Measurements from ENCODE around the gene CTNNA3. TPM values are rescaled to one million over a fixed set of nuclear protein-coding genes. Genes with fewer than 3 reads are reported as not detected.
"Not testable (repeated sequence)": the region's sequence is repeated elsewhere in the genome, so short reads cannot be mapped to it uniquely, and the experiment has no call there.

Gene CTNNA3
- total RNA-seq = not detected in 2 replicates

DNA sequence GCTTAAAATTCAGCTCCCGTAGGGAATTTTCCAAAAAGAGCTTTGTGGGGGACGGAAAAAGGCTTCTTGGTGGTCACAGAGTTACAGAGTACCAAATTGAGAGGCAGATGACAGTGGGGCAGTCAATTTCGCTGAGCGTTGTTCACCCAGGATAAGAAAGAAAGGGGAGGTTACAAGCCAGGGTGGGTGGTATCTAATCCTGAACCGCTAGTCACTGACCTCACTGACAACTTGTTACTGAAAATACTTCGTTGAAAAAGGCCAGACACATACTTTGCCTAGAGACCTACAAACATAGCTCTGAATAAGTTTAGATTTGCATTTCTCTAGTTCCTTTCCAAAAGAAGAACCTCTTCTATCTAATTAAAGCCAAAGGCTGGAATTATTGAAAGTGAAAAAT is at the start of gene CTNNA3:
Gene CTNNA3, minus strand, starts transcription at position 167 of the 400 bp plus-strand sequence.
- H3K27ac Mint-ChIP-seq = no peak within 1 kb of the TSS
- DNase-seq (ENCODE audit: low spot score) = no peak
- intact Hi-C loops (cut with micrococcal nuclease) = no loop called here
- H3K4me3 Mint-ChIP-seq (ENCODE audit: low read depth) = no peak within 1 kb of the TSS
- H3K27me3 Mint-ChIP-seq (ENCODE audit: low read depth) = peaks cover 33% of the 10 kb centered on the region
- no peaks in the 10 kb centered on the region for H3K9me3 Mint-ChIP-seq
- peaks cover 8% of the 10 kb centered on the region for H3K4me1 Mint-ChIP-seq (ENCODE audit: low read depth)
- no peaks in the 10 kb centered on the region for H3K36me3 Mint-ChIP-seq (ENCODE audit: low read depth)

DNA sequence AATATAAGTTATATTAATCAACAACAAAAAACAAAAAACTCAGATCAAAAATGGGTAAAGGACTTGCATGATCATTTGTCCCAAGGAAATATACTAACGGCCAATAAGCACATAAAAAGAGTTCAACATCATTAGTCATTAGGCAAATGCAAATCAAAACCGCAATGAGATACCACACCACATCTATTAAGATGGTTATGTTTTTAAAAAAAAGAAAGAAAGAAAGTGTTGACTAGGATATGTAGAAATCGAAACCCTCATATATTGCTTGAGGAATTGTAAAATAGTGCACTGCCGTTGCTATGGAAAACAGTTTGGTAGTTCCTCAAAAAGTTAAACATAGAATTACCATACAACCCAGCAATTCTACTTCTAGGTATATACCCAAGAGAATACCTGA is 39.4 kb upstream of the CTNNA3 start:
- DNase-seq (ENCODE audit: low spot score) = no peak
- Mint-ChIP-seq H3K4me3 (ENCODE audit: low read depth) (no peak overlapping the region), H3K27me3 (ENCODE audit: low read depth) (peaks cover 5% of the 10 kb centered on the region), H3K4me1 (ENCODE audit: low read depth) (no peaks in the 10 kb centered on the region), H3K27ac (no peak overlapping the region), H3K36me3 (ENCODE audit: low read depth) (no peaks in the 10 kb centered on the region), H3K9me3 (peaks cover 7% of the 10 kb centered on the region)
- intact Hi-C loops (cut with micrococcal nuclease) = no loop called here

DNA sequence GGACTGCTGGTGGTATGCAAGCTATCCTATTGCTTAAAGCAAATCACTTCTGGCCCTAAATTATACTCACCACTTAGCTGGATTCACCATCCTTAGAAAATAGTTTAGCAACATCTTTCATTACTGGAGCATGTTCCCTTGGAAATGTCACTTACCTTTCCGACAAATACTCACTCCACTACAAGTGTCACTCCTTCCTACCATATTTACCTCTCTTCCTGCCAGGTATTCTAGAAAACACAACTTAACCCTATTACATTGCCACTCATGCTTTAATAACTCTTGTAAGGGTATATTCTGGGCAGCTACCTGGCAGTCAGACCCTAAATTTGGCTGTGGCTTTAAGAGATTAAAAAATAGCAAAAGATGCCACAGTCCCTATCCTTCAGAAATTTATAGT is 37.5 kb upstream of the CTNNA3 start:
- H3K36me3 Mint-ChIP-seq (ENCODE audit: low read depth) = no peaks in the 10 kb centered on the region
- no peaks in the 10 kb centered on the region for H3K4me1 Mint-ChIP-seq (ENCODE audit: low read depth)
- peaks cover under 1% of the 10 kb centered on the region for H3K9me3 Mint-ChIP-seq
- H3K27me3 Mint-ChIP-seq (ENCODE audit: low read depth) = peaks cover 11% of the 10 kb centered on the region
- no peak for DNase-seq (ENCODE audit: low spot score)
- intact Hi-C loops (cut with micrococcal nuclease) = no loop called here
- H3K4me3 Mint-ChIP-seq (ENCODE audit: low read depth) = no peak overlapping the region
- H3K27ac Mint-ChIP-seq = no peak overlapping the region

DNA sequence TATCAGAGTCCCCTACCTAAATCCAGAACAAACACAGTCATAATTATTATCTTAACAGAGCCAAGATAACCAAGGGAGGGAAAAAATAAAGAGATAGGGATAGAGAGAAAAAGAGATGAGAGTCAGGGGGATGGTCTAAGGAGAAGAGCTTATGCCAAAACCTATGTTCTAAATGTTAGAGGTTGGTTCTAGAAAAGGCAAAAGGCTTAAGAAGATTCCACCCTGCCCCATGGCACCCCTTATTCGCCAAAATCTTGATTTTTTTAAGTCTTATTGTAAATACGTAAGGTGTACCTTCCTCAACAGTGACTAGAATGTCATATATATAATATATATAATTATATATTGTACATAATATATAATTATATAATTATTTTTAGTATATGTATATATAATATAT is 29.6 kb upstream of the CTNNA3 start:
- intact Hi-C loops (cut with micrococcal nuclease) = no loop called here

DNA sequence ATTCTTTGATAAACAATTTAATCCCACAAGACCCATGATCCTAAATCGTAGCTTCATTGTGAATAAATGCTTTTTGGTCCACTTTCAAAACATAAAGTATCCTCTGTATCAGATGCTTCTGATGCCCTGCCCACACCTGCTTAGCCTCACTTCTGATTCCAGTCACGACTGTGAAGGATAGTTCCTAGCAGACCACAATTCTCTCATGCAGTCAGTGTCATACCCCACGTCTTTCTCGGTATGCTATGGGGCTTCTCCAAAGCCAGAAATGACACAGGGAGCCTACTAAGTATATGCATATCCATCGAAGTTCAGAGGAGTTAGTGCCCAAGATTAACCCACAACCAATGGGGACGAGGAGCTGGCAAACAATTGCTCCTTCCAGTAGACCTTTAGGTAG is 27.6 kb upstream of the CTNNA3 start:
- no peaks in the 10 kb centered on the region for H3K36me3 Mint-ChIP-seq (ENCODE audit: low read depth)
- intact Hi-C loops (cut with micrococcal nuclease) = no loop called here
- H3K4me3 Mint-ChIP-seq (ENCODE audit: low read depth) = no peak overlapping the region
- no peak for DNase-seq (ENCODE audit: low spot score)
- no peaks in the 10 kb centered on the region for H3K4me1 Mint-ChIP-seq (ENCODE audit: low read depth)
- H3K27ac Mint-ChIP-seq = no peak overlapping the region
- no peaks in the 10 kb centered on the region for H3K9me3 Mint-ChIP-seq
- no peaks in the 10 kb centered on the region for H3K27me3 Mint-ChIP-seq (ENCODE audit: low read depth)

More for the DNA sequence above, 29.6 kb upstream of the CTNNA3 start:
- peaks cover 6% of the 10 kb centered on the region for H3K27me3 Mint-ChIP-seq (ENCODE audit: low read depth)
- H3K4me1 Mint-ChIP-seq (ENCODE audit: low read depth) = no peaks in the 10 kb centered on the region
- no peaks in the 10 kb centered on the region for H3K36me3 Mint-ChIP-seq (ENCODE audit: low read depth)
- no peak for DNase-seq (ENCODE audit: low spot score)
- no peak overlapping the region for H3K27ac Mint-ChIP-seq
- no peaks in the 10 kb centered on the region for H3K9me3 Mint-ChIP-seq
- H3K4me3 Mint-ChIP-seq (ENCODE audit: low read depth) = no peak overlapping the region

DNA sequence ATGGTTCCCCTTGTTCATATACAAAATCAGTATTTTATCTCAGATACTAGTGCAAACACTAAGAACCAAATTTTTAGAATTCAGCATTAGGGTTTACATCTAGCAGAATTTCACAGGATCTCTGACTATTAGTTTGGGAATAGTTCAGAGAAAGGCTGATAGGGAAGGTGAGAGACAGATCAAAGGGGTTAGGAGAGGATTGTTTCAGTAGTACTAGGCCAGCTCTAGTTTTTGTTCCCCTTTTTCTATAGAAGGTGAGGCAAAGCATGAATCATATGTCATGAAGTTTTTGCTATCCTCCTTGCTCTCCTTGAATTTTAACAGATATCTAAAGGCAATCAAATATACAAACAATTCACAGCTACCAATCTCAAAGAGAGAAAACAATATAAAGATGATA is 26.1 kb upstream of the CTNNA3 start:
- no peak overlapping the region for H3K4me3 Mint-ChIP-seq (ENCODE audit: low read depth)
- H3K36me3 Mint-ChIP-seq (ENCODE audit: low read depth) = no peaks in the 10 kb centered on the region
- DNase-seq (ENCODE audit: low spot score) = no peak
- H3K4me1 Mint-ChIP-seq (ENCODE audit: low read depth) = no peaks in the 10 kb centered on the region
- H3K27me3 Mint-ChIP-seq (ENCODE audit: low read depth) = no peaks in the 10 kb centered on the region
- no peaks in the 10 kb centered on the region for H3K9me3 Mint-ChIP-seq
- intact Hi-C loops (cut with micrococcal nuclease) = no loop called here
- H3K27ac Mint-ChIP-seq = no peak overlapping the region

DNA sequence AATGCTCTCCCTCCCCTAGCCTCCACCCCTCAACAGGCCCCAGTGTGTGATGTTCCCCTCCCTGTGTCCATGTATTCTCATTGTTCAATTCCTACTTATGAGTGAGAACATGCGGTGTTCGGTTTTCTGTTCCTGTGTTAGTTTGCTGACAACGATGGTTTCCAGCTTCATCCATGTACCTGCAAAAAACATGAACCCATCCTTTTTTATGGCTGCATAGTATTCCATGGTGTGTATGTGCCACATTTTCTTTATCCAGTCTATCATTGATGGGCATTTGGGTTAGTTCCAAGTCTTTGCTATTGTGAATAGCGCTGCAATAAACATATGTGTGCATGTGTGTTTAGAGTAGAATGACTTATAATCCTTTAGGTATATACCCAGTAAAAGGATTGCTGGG is 20.5 kb upstream of the CTNNA3 start:
- H3K27me3 Mint-ChIP-seq (ENCODE audit: low read depth); H3K27ac Mint-ChIP-seq; H3K36me3 Mint-ChIP-seq (ENCODE audit: low read depth); DNase-seq (ENCODE audit: low spot score); H3K9me3 Mint-ChIP-seq; H3K4me3 Mint-ChIP-seq (ENCODE audit: low read depth); intact Hi-C loops (cut with micrococcal nuclease); H3K4me1 Mint-ChIP-seq (ENCODE audit: low read depth): not testable (repeated sequence)

DNA sequence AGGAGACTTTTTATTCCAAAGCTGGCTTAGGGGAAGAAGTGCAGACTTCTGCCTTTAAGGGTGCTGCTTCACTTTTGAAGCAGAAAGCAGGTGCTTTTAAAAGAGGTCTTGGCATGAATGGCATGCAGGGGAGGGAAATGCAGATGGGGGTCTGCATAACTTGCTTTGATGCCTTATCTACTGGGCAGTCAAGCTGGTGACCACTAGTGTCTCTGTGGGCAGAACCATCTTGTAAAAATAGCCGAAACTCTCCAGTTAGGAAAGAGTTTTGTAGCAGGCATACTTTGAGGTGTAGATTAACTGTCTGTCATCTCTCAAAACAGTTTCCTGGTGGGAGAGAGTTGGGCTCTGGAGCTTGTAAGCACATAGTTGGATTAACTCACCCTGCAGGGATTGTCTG is 9.9 kb upstream of the CTNNA3 start:
- Mint-ChIP-seq H3K9me3 (no peaks in the 10 kb centered on the region), H3K4me3 (ENCODE audit: low read depth) (no peak overlapping the region), H3K4me1 (ENCODE audit: low read depth) (no peaks in the 10 kb centered on the region), H3K36me3 (ENCODE audit: low read depth) (no peaks in the 10 kb centered on the region), H3K27me3 (ENCODE audit: low read depth) (peaks cover 17% of the 10 kb centered on the region), H3K27ac (no peak overlapping the region)
- intact Hi-C loops (cut with micrococcal nuclease) = no loop called here
- DNase-seq (ENCODE audit: low spot score) = no peak

DNA sequence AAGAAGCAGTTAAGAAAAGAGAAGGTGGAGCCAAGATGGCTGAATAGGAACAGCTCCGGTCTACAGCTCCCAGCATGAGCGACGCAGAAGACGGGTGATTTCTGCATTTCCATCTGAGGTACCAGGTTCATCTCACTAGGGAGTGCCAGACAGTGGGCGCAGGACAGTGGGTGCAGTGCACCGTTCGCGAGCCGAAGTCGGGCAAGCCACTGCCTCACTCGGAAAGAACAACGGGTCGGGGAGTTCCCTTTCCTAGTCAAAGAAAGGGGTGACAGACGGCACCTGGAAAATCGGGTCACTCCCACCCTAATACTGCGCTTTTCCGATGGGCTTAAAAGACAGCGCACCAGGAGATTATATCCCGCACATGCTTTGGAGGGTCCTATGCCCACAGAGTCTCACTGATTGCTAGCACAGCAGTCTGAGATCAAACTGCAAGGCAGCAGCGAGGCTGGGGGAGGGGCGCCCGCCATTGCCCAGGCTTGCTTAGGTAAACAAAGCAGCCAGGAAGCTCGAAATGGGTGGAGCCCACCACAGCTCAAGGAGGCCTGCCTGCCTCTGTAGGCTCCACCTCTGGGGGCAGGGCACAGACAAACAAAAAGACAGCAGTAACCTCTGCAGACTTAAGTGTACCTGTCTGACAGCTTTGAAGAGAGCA is 3.7 kb upstream of the CTNNA3 start:
- H3K9me3 Mint-ChIP-seq; H3K4me3 Mint-ChIP-seq (ENCODE audit: low read depth); H3K4me1 Mint-ChIP-seq (ENCODE audit: low read depth); intact Hi-C loops (cut with micrococcal nuclease); DNase-seq (ENCODE audit: low spot score); H3K36me3 Mint-ChIP-seq (ENCODE audit: low read depth); H3K27ac Mint-ChIP-seq: not testable (repeated sequence)
- peaks cover 34% of the 10 kb centered on the region for H3K27me3 Mint-ChIP-seq (ENCODE audit: low read depth)

DNA sequence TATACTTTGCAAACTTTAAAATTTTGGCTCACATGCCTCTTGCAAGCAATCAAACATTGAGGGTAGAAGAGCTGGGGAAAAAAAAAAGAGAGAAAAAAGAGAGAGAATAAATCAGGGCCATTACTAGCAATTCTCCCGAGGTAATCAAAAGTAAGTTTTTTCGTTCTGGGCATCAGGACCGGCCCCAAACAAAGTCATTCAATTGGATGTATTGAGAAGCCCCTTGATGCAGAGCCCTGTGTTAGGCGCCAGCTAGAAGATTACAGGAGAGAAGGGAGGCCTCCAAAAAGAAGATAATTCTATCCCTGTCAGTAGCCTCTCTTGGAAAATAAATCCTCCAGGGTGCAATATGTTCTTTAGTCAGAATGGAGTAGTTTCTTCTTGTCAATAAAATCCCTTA is 2.2 kb upstream of the CTNNA3 start:
- intact Hi-C loops (cut with micrococcal nuclease) = no loop called here
- no peaks in the 10 kb centered on the region for H3K36me3 Mint-ChIP-seq (ENCODE audit: low read depth)
- no peak overlapping the region for H3K4me3 Mint-ChIP-seq (ENCODE audit: low read depth)
- H3K27me3 Mint-ChIP-seq (ENCODE audit: low read depth) = peaks cover 39% of the 10 kb centered on the region
- no peaks in the 10 kb centered on the region for H3K9me3 Mint-ChIP-seq
- no peak for DNase-seq (ENCODE audit: low spot score)
- peaks cover 8% of the 10 kb centered on the region for H3K4me1 Mint-ChIP-seq (ENCODE audit: low read depth)
- no peak overlapping the region for H3K27ac Mint-ChIP-seq

DNA sequence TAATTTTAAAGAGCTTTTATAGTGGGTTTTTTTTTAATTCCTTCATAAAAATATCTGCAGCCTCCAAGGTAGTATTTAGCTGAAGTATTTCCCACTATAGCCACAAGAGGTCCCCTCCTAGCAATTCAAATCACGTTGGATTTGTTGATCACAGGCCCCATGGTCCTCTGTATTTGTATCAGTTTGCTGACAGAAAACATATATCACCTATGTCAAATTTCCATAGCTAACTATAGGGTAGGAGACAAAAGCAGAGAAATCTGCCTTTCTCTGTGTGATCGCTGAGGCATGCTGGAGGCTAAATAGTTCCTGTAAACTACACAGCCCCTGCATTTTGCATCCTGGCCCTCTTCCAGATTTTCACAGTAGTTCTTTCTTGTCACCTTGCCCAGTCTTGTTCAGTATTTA is 1.7 kb upstream of the CTNNA3 start:
- Mint-ChIP-seq H3K4me3 (ENCODE audit: low read depth) (no peak overlapping the region), H3K4me1 (ENCODE audit: low read depth) (peaks cover 8% of the 10 kb centered on the region), H3K27ac (no peak overlapping the region), H3K27me3 (ENCODE audit: low read depth) (peaks cover 41% of the 10 kb centered on the region), H3K36me3 (ENCODE audit: low read depth) (no peaks in the 10 kb centered on the region), H3K9me3 (no peaks in the 10 kb centered on the region)
- intact Hi-C loops (cut with micrococcal nuclease) = loop anchor here (1.0 kb wide), 1 partner anchor 83 kb away; no protein-coding TSS in a partner anchor
- DNase-seq (ENCODE audit: low spot score) = no peak

DNA sequence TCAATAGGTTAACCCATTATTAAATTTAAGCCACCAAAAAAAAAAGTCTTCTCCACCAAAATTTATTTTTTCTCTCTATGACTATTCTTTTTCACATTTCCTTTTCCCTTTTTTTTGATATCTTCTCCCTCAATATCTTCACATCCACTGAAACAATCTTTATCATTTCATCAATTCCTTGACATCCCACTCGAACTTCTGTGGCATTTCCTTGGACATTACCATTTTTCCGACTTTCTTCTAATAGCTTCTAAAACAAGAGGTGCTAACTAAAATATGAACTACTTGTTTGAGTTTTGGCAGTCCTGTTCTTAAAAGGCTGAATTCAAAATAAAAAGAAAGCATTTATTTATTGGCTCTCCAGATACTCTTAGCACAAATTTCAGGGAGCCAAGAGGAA is 684 bp upstream of the CTNNA3 start:
- H3K4me3 Mint-ChIP-seq (ENCODE audit: low read depth) = no peak overlapping the region
- peaks cover 35% of the 10 kb centered on the region for H3K27me3 Mint-ChIP-seq (ENCODE audit: low read depth)
- no peak for DNase-seq (ENCODE audit: low spot score)
- intact Hi-C loops (cut with micrococcal nuclease) = loop anchor here (1.0 kb wide), 1 partner anchor 84 kb away; no protein-coding TSS in a partner anchor
- no peaks in the 10 kb centered on the region for H3K9me3 Mint-ChIP-seq
- no peaks in the 10 kb centered on the region for H3K36me3 Mint-ChIP-seq (ENCODE audit: low read depth)
- H3K4me1 Mint-ChIP-seq (ENCODE audit: low read depth) = peaks cover 8% of the 10 kb centered on the region
- H3K27ac Mint-ChIP-seq = no peak overlapping the region

DNA sequence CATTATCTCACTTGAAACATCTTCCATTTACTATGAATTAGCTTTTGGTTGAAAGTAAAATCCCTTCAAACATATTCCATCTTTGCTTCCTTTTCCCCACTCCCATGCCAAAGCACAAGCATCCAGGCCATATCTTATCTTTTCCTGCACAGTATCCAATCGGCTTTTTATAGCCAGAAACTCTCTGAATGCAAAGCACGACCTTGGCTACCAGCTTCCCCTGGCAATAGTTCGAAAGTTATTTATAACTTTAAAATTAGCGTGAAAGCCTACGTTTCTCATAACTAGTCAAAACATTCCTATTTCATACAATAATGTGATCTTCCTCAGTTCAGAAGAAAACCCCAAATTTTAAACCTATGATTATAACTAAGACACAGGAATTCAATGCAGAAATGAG is 440 bp downstream of the CTNNA3 start:
- H3K27ac Mint-ChIP-seq = no peak overlapping the region
- no peak for DNase-seq (ENCODE audit: low spot score)
- H3K36me3 Mint-ChIP-seq (ENCODE audit: low read depth) = no peaks in the 10 kb centered on the region
- no peaks in the 10 kb centered on the region for H3K9me3 Mint-ChIP-seq
- H3K27me3 Mint-ChIP-seq (ENCODE audit: low read depth) = peaks cover 33% of the 10 kb centered on the region
- no peak overlapping the region for H3K4me3 Mint-ChIP-seq (ENCODE audit: low read depth)
- intact Hi-C loops (cut with micrococcal nuclease) = no loop called here
- H3K4me1 Mint-ChIP-seq (ENCODE audit: low read depth) = peaks cover 8% of the 10 kb centered on the region

DNA sequence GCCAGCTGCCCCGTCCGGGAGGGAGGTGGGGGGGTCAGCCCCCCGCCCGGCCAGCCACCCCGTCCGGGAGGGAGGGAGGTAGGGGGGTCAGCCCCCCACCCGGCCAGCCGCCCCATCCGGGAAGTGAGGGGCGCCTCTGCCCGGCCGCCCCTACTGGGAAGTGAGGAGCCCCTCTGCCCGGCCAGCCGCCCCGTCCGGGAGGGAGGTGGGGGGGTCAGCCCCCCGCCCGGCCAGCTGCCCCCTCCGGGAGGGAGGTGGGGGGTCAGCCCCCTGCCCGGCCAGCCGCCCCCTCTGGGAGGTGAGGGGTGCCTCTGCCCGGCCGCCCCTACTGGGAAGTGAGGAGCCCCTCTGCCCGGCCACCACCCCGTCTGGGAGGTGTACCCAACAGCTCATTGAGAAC is 4.1 kb downstream of the CTNNA3 start:
- H3K36me3 Mint-ChIP-seq (ENCODE audit: low read depth); H3K27ac Mint-ChIP-seq; DNase-seq (ENCODE audit: low spot score); intact Hi-C loops (cut with micrococcal nuclease); H3K9me3 Mint-ChIP-seq; H3K4me1 Mint-ChIP-seq (ENCODE audit: low read depth); H3K4me3 Mint-ChIP-seq (ENCODE audit: low read depth): not testable (repeated sequence)
- peaks cover 29% of the 10 kb centered on the region for H3K27me3 Mint-ChIP-seq (ENCODE audit: low read depth)
